Measurements from ENCODE around the gene TRIP10. TPM values are rescaled to one million over a fixed set of nuclear protein-coding genes. Genes with fewer than 3 reads are reported as not detected.

Gene TRIP10
- total RNA-seq, 2 donors from 2014 or later = 111 to 116 TPM

GRCh38 chr19:6713773-6714692 lies 25.4 kb upstream of the TRIP10 start:
- 80 to 85% methylated on average over 13 to 22 of the region's 24 CpGs for WGBS, 2 experiments (ENCODE audit: insufficient coverage in 1 of 2, insufficient read length in 1 of 2)
- peaks cover 9% of the 10 kb centered on the region for H3K4me1 Mint-ChIP-seq
- Histone ChIP-seq H3K4me1 (ENCODE audit: control insufficient read depth, insufficient read depth, low read length) (no peaks in the 10 kb centered on the region), H3K4me3 (ENCODE audit: low read length) (no peak overlapping the region), H3K9ac (ENCODE audit: extremely low read depth, low read length, poor library complexity, severe bottlenecking) (no peak overlapping the region), H3K36me3 (ENCODE audit: control insufficient read depth, insufficient read depth, low read length) (no peaks in the 10 kb centered on the region), H3K27ac (ENCODE audit: low read depth, low read length) (no peak overlapping the region), H3K9me3 (ENCODE audit: control insufficient read depth, low read length) (peaks cover 5% of the 10 kb centered on the region), H3K27me3 (ENCODE audit: control insufficient read depth, insufficient read depth, low read length, poor library complexity, severe bottlenecking) (peaks cover 10% of the 10 kb centered on the region)
- H3K27me3 Mint-ChIP-seq (ENCODE audit: insufficient read depth) = peaks cover 37% of the 10 kb centered on the region
- DNase-seq = peak; percentile 38
- H3K27ac Mint-ChIP-seq = no peak overlapping the region
- H3K4me3 Mint-ChIP-seq = no peak overlapping the region
- no peaks in the 10 kb centered on the region for H3K36me3 Mint-ChIP-seq (ENCODE audit: low read depth)
- TF ChIP-seq CTCF (conservative IDR thresholded peaks at IDR 0.05) = no peak
- H3K9me3 Mint-ChIP-seq = peaks cover 10% of the 10 kb centered on the region

DNA sequence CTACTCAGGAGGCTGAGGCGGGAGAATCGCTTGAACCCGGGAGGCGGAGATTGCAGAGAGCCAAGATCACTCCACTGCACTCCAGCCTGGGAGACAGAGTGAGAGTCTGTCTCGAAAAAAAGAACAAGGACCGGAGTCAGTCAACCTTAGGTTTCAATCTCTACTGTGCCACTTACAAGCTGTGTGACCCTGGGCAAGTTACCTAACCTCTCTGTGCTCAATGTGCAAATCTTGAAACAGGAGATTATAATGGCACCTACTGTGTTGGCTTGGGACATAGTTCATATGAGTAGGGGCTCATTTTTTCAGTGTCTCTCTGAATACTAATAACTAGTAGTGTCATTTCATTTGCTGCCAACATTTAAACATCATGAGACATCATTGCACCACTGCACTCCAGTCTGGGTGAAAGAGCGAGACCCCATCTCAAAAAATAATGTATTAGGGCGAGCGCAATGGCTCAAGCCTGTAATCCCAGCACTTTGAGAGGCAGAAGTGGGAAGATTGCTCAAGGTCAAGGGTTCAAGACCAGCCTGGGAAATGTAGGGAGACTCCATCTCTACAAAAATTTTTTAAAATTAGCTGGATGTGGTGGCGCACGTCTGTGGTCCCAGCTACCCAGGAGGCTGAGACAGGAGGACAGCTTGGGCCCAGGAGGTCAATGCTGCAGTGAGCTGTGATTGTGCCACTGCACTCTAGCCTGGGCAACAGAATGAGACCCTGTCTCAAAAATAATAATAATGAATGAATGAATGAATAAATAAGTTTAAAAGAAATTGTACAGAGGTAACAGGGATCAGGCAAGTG lies 24.5 kb upstream of the TRIP10 start:
- Mint-ChIP-seq H3K9me3 (peaks cover 10% of the 10 kb centered on the region), H3K27ac (no peak overlapping the region), H3K27me3 (ENCODE audit: insufficient read depth) (peaks cover 28% of the 10 kb centered on the region), H3K4me3 (no peak overlapping the region), H3K4me1 (peaks cover 9% of the 10 kb centered on the region), H3K36me3 (ENCODE audit: low read depth) (no peaks in the 10 kb centered on the region)
- Histone ChIP-seq H3K36me3 (ENCODE audit: control insufficient read depth, insufficient read depth, low read length) (no peaks in the 10 kb centered on the region), H3K4me1 (ENCODE audit: control insufficient read depth, insufficient read depth, low read length) (no peaks in the 10 kb centered on the region), H3K9me3 (ENCODE audit: control insufficient read depth, low read length) (peaks cover 5% of the 10 kb centered on the region), H3K4me3 (ENCODE audit: low read length) (no peak overlapping the region), H3K27ac (ENCODE audit: low read depth, low read length) (no peak overlapping the region), H3K9ac (ENCODE audit: extremely low read depth, low read length, poor library complexity, severe bottlenecking) (no peak overlapping the region), H3K27me3 (ENCODE audit: control insufficient read depth, insufficient read depth, low read length, poor library complexity, severe bottlenecking) (peaks cover 8% of the 10 kb centered on the region)
- no peak for DNase-seq
- 79 to 81% methylated on average over 11 of the region's 11 CpGs for WGBS, 2 experiments (ENCODE audit: insufficient coverage in 1 of 2, insufficient read length in 1 of 2)
- no peak for TF ChIP-seq CTCF (conservative IDR thresholded peaks at IDR 0.05)

- Mint-ChIP-seq H3K27ac (no peak overlapping the region), H3K4me3 (no peak overlapping the region), H3K9me3 (peaks cover 10% of the 10 kb centered on the region), H3K4me1 (no peaks in the 10 kb centered on the region), H3K27me3 (ENCODE audit: insufficient read depth) (peaks cover 13% of the 10 kb centered on the region), H3K36me3 (ENCODE audit: low read depth) (no peaks in the 10 kb centered on the region)
- H3K4me3 ChIP-seq (ENCODE audit: low read length) = no peak overlapping the region
- TF ChIP-seq CTCF (conservative IDR thresholded peaks at IDR 0.05) = no peak
- no peaks in the 10 kb centered on the region for H3K36me3 ChIP-seq (ENCODE audit: control insufficient read depth, insufficient read depth, low read length)
- 56 to 66% methylated on average over 4 to 6 of the region's 6 CpGs for WGBS, 2 experiments (ENCODE audit: insufficient coverage in 1 of 2, insufficient read length in 1 of 2)
- H3K27me3 ChIP-seq (ENCODE audit: control insufficient read depth, insufficient read depth, low read length, poor library complexity, severe bottlenecking) = no peaks in the 10 kb centered on the region
- no peak for DNase-seq
- no peak overlapping the region for H3K27ac ChIP-seq (ENCODE audit: low read depth, low read length)
- peaks cover 5% of the 10 kb centered on the region for H3K9me3 ChIP-seq (ENCODE audit: control insufficient read depth, low read length)
- H3K4me1 ChIP-seq (ENCODE audit: control insufficient read depth, insufficient read depth, low read length) = no peaks in the 10 kb centered on the region
- no peak overlapping the region for H3K9ac ChIP-seq (ENCODE audit: extremely low read depth, low read length, poor library complexity, severe bottlenecking)
These were observed 22.9 kb upstream of the TRIP10 start for GRCh38 chr19:6716610-6716970.

All from endodermal cell (in vitro differentiated cells).